Thymus (tissue), 11 donors: Measurements from ENCODE around the gene RABGAP1L. TPM values are rescaled to one million over a fixed set of nuclear protein-coding genes. Genes with fewer than 3 reads are reported as not detected.

ENCODE experiments used
- DNase-seq, 9 donors: peaks; one replicate each; pipeline ENCODE4 v3.0.0-alpha.2; 2013; ENCODE audit warnings: low spot score in 9 of 9, low read depth in 6 of 9, missing footprints in 1 of 9
- H3K27ac ChIP-seq, 2 donors: one replicate each; pipeline ENCODE4 v1.5.1; 2013; ENCODE audit warnings: control low read depth in 1 of 2, low read depth in 1 of 2, low read length in 1 of 2, mild to moderate bottlenecking in 1 of 2, moderate library complexity in 1 of 2
- H3K27me3 ChIP-seq, 2 donors: one replicate each; pipeline ENCODE4 v1.5.1; 2013; ENCODE audit warnings: low read length in 1 of 2; ENCODE audit not compliant: control insufficient read depth in 2 of 2, insufficient read depth in 1 of 2
- H3K36me3 ChIP-seq, 2 donors: one replicate each; pipeline ENCODE4 v1.5.1; 2013; ENCODE audit warnings: low read length in 1 of 2, mild to moderate bottlenecking in 1 of 2, moderate library complexity in 1 of 2; ENCODE audit not compliant: control insufficient read depth in 2 of 2, insufficient read depth in 2 of 2
- H3K4me1 ChIP-seq, 2 donors: one replicate each; pipeline ENCODE4 v1.5.1; 2013; ENCODE audit warnings: low read length in 2 of 2; ENCODE audit not compliant: control insufficient read depth in 2 of 2, insufficient read depth in 2 of 2
- H3K4me3 ChIP-seq, 2 donors: one replicate each; pipeline ENCODE4 v1.5.1; 2013; ENCODE audit warnings: low read length in 2 of 2, control low read depth in 1 of 2, mild to moderate bottlenecking in 1 of 2
- H3K9me3 ChIP-seq, 2 donors: one replicate each; pipeline ENCODE4 v1.5.1; 2013; ENCODE audit warnings: low read length in 1 of 2, mild to moderate bottlenecking in 1 of 2; ENCODE audit not compliant: control insufficient read depth in 2 of 2, insufficient read depth in 1 of 2
- WGBS: extraction: QIAGEN DNeasy Blood & Tissue Kit; methylation state at CpG from one replicate; pipeline ENCODE4 v1.1.7; 2013; 5-methylcytosine and 5-hydroxymethylcytosine counted together
- polyA plus RNA-seq: library from polyadenylated mRNA; stranded (reverse); fragments of 200-250 nt; gene quantifications from one replicate; pipeline ENCODE4 v1.2.3, GENCODE V29; 2013
- total RNA-seq: library from RNA; stranded (reverse); fragments of 120-200 nt; gene quantifications from one replicate; pipeline ENCODE4 v1.2.4, GENCODE V29; 2013
- donor health status: healthy.

Gene RABGAP1L
- total and polyA plus RNA-seq, 2 donors = 30.6 to 37.4 TPM

GRCh38 chr1:175002910-175003517, 843.7 kb downstream of the RABGAP1L start:
- H3K27ac ChIP-seq = no peak overlapping the region
- 95% methylated on average over 17 of the region's 17 CpGs for WGBS
- no peaks in the 10 kb centered on the region for H3K27me3 ChIP-seq
- H3K36me3 ChIP-seq = peaks cover 6 to 30% of the 10 kb centered on the region in 2 donors
- no peak overlapping the region for H3K4me3 ChIP-seq
- H3K9me3 ChIP-seq = no peaks in the 10 kb centered on the region
- DNase-seq = no peak
- H3K4me1 ChIP-seq = peaks cover 9 to 16% of the 10 kb centered on the region in 2 donors

- H3K4me1 ChIP-seq = peaks cover 7 to 16% of the 10 kb centered on the region in 2 donors
- H3K36me3 ChIP-seq = peaks cover 9 to 35% of the 10 kb centered on the region in 2 donors
- WGBS = 93% methylated on average over 2 of the region's 2 CpGs
- no peaks in the 10 kb centered on the region for H3K27me3 ChIP-seq
- H3K4me3 ChIP-seq = no peak overlapping the region
- DNase-seq = no peak
- H3K9me3 ChIP-seq = no peaks in the 10 kb centered on the region
- no peak overlapping the region for H3K27ac ChIP-seq
These were observed 844.2 kb downstream of the RABGAP1L start for GRCh38 chr1:175003521-175003920.

GRCh38 chr1:175005085-175005783, 845.9 kb downstream of the RABGAP1L start:
- Histone ChIP-seq H3K36me3 (peaks cover 10 to 50% of the 10 kb centered on the region in 2 donors), H3K9me3 (no peaks in the 10 kb centered on the region), H3K27ac (no peak overlapping the region), H3K27me3 (no peaks in the 10 kb centered on the region), H3K4me3 (no peak overlapping the region), H3K4me1 (peaks cover 5 to 12% of the 10 kb centered on the region in 2 donors)
- 97% methylated on average over 8 of the region's 8 CpGs for WGBS
- DNase-seq = no peak

- H3K36me3 ChIP-seq = peaks cover 23 to 91% of the 10 kb centered on the region in 2 donors
- DNase-seq = no peak
- WGBS = 98% methylated on average over 10 of the region's 10 CpGs
These were observed 850.2 kb downstream of the RABGAP1L start for GRCh38 chr1:175009532-175009931.

GRCh38 chr1:175013445-175013844, 854.1 kb downstream of the RABGAP1L start:
- 98% methylated on average over 1 of the region's 1 CpG for WGBS
- Histone ChIP-seq H3K4me3 (no peak overlapping the region), H3K27ac (no peak overlapping the region), H3K36me3 (peaks cover 46 to 90% of the 10 kb centered on the region in 2 donors), H3K4me1 (no peaks in the 10 kb centered on the region), H3K9me3 (no peaks in the 10 kb centered on the region), H3K27me3 (no peaks in the 10 kb centered on the region)
- no peak for DNase-seq

More at GRCh38 chr1:175009532-175009931, 850.2 kb downstream of the RABGAP1L start:
- Histone ChIP-seq H3K27me3 (no peaks in the 10 kb centered on the region), H3K9me3 (no peaks in the 10 kb centered on the region), H3K27ac (no peak overlapping the region), H3K4me1 (no peaks in the 10 kb centered on the region), H3K4me3 (no peak overlapping the region)

GRCh38 chr1:175015243-175015642, 855.9 kb downstream of the RABGAP1L start:
- 98% methylated on average over 4 of the region's 4 CpGs for WGBS
- no peaks in the 10 kb centered on the region for H3K27me3 ChIP-seq
- H3K4me3 ChIP-seq = no peak overlapping the region
- no peak for DNase-seq
- H3K27ac ChIP-seq = no peak overlapping the region
- H3K36me3 ChIP-seq = peaks cover 45 to 75% of the 10 kb centered on the region in 2 donors
- H3K9me3 ChIP-seq = no peaks in the 10 kb centered on the region
- no peaks in the 10 kb centered on the region for H3K4me1 ChIP-seq

GRCh38 chr1:175019524-175019923, 860.2 kb downstream of the RABGAP1L start:
- no peak for DNase-seq
- peaks cover 32 to 34% of the 10 kb centered on the region in 2 donors for H3K36me3 ChIP-seq
- WGBS = 99% methylated on average over 3 of the region's 3 CpGs
- H3K27me3 ChIP-seq = no peaks in the 10 kb centered on the region
- no peak overlapping the region for H3K27ac ChIP-seq
- peaks cover 6 to 11% of the 10 kb centered on the region in 2 donors for H3K4me1 ChIP-seq
- H3K4me3 ChIP-seq = no peak overlapping the region
- H3K9me3 ChIP-seq = no peaks in the 10 kb centered on the region

- H3K27ac ChIP-seq = peak within 1 kb of the TSS; percentile 85 to 88
- WGBS = 4% methylated on average over 42 of the region's 42 CpGs
These were observed 864.0 kb downstream of the RABGAP1L start, which contains the start of gene MRPS14 for GRCh38 chr1:175023043-175023921. Gene MRPS14, minus strand, starts transcription at chr1:175023425. Its CDS starts 17 bp downstream, at chr1:175023408.

More at GRCh38 chr1:175023043-175023921, 864.0 kb downstream of the RABGAP1L start, which contains the start of gene MRPS14:
- Histone ChIP-seq H3K27me3 (no peaks in the 10 kb centered on the region), H3K9me3 (no peaks in the 10 kb centered on the region), H3K4me3 (peak within 1 kb of the TSS; percentile 58 to 79), H3K36me3 (peaks cover 0 to 3% of the 10 kb centered on the region in 2 donors), H3K4me1 (peaks cover 6 to 11% of the 10 kb centered on the region in 2 donors)
- DNase-seq = peak; percentile 94 to 99 (median 99)
